Endothelial cell of umbilical vein (primary cell): Measurements from ENCODE around the gene SLC9A9. TPM values are rescaled to one million over a fixed set of nuclear protein-coding genes. Genes with fewer than 3 reads are reported as not detected.

Experiments
- BruUV-seq: library from RNA; stranded (reverse); fragments of 400-500 nt; replicated peaks from 2 replicates; lab custom pipeline; 2021; lab: Mats Ljungman, UMichigan
- CTCF ChIA-PET: fragments of 300-600, 350-600 bp; sonication (Branson Sonifier 250); formaldehyde crosslinking; loops from one replicate; lab custom pipeline; 2021; ENCODE audit warnings: antibody characterized with exemption, inconsistent platforms; lab: Charles Lee
- POLR2A ChIA-PET: fragments of 300-600, 350-600 bp; sonication (Branson Sonifier 250); formaldehyde crosslinking; loops from one replicate; lab custom pipeline; 2021; ENCODE audit warnings: antibody characterized with exemption, inconsistent platforms; lab: Charles Lee
- DNase-seq: peaks from one replicate; pipeline ENCODE4 v3.0.0-alpha.2; 2011; ENCODE audit warnings: low read depth, low spot score
- FAIRE-seq: peaks from 2 replicates; lab custom pipeline; 2011; peaks lifted over from hg19 to GRCh38; lab: Jason Lieb, UNC
- H2AFZ ChIP-seq: 2 replicates; pipeline ENCODE4 v1.6.0; 2012; ENCODE audit warnings: low read depth, low read length, control low read depth, inconsistent platforms
- H3K27ac ChIP-seq: 2 replicates; pipeline ENCODE4 v1.5.1; 2011; ENCODE audit warnings: low read depth, mild to moderate bottlenecking, control low read depth, low read length, moderate library complexity; ENCODE audit not compliant: insufficient read depth
- H3K27me3 ChIP-seq, 2 experiments: 2 replicates each; pipeline versions ENCODE4 v1.6.0 to v1.6.1; 2011; ENCODE audit warnings: low read length in 2 of 2, mixed read lengths in 1 of 2; ENCODE audit not compliant: control insufficient read depth in 2 of 2, insufficient read depth in 2 of 2
- H3K36me3 ChIP-seq, 2 experiments: 2 replicates in 1 of 2; 3 replicates in 1 of 2; pipeline ENCODE4 v1.5.1; 2011; ENCODE audit warnings: low read length in 2 of 2, mild to moderate bottlenecking in 1 of 2, moderate library complexity in 1 of 2; ENCODE audit not compliant: control insufficient read depth in 2 of 2, insufficient read depth in 2 of 2; ENCODE audit errors: extremely low read depth in 1 of 2
- H3K4me1 ChIP-seq: 3 replicates; pipeline ENCODE4 v1.5.1; 2011; ENCODE audit warnings: mild to moderate bottlenecking, low read length; ENCODE audit not compliant: control insufficient read depth, insufficient read depth; ENCODE audit errors: extremely low read depth
- H3K4me2 ChIP-seq: 2 replicates; pipeline ENCODE4 v1.6.1; 2011; ENCODE audit warnings: low read length, control low read depth, mixed read lengths; ENCODE audit not compliant: insufficient read depth
- H3K4me3 ChIP-seq, 3 experiments: fragments of 200-600 bp in 1 of 3; sonication (generic), shearing (Covaris generic) in 1 of 3; replicated peaks in 1 of 3; 2 replicates each; pipeline ENCODE4 v1.5.1; 2011 to 2016; ENCODE audit warnings: control low read depth in 3 of 3, low read length in 3 of 3, mild to moderate bottlenecking in 2 of 3, inconsistent platforms in 1 of 3, low read depth in 1 of 3, moderate library complexity in 1 of 3; ENCODE audit not compliant: insufficient read depth in 1 of 3
- H3K79me2 ChIP-seq: 2 replicates; pipeline ENCODE4 v1.6.0; 2012; ENCODE audit warnings: low read length, inconsistent platforms; ENCODE audit not compliant: control insufficient read depth, insufficient read depth
- H3K9ac ChIP-seq: replicated peaks from 2 replicates; pipeline ENCODE3; 2011; ENCODE audit warnings: low read length, control low read depth; ENCODE audit not compliant: insufficient read depth; ENCODE audit errors: extremely low read depth
- H3K9me1 ChIP-seq: replicated peaks from 3 replicates; pipeline ENCODE4 v1.6.0; 2011; ENCODE audit warnings: mild to moderate bottlenecking, low read length; ENCODE audit not compliant: control insufficient read depth, insufficient read depth; ENCODE audit errors: extremely low read depth
- H3K9me3 ChIP-seq: replicated peaks from 2 replicates; pipeline ENCODE4 v1.5.1; 2012; ENCODE audit warnings: low read length, inconsistent platforms; ENCODE audit not compliant: control insufficient read depth, insufficient read depth
- H4K20me1 ChIP-seq: replicated peaks from 2 replicates; pipeline ENCODE3; 2011; ENCODE audit warnings: mild to moderate bottlenecking, low read length; ENCODE audit not compliant: control insufficient read depth, insufficient read depth; ENCODE audit errors: extremely low read depth
- EZH2 ChIP-seq: IDR thresholded peaks from 2 replicates; pipeline ENCODE4 v1.6.1; 2012; ENCODE audit warnings: borderline replicate concordance, low read depth, mild to moderate bottlenecking, moderate library complexity, low read length, inconsistent platforms; ENCODE audit not compliant: severe bottlenecking
- FOS ChIP-seq: IDR thresholded peaks from 2 replicates; pipeline ENCODE4 v1.6.1; 2011; ENCODE audit warnings: mild to moderate bottlenecking, low read length, moderate library complexity, borderline replicate concordance; ENCODE audit not compliant: insufficient read depth
- GATA2 ChIP-seq: IDR thresholded peaks from 2 replicates; pipeline ENCODE4 v1.7.0; 2011; ENCODE audit warnings: low read depth, mild to moderate bottlenecking, moderate library complexity, mixed read lengths, low read length; ENCODE audit not compliant: insufficient read length, insufficient read depth
- JUN ChIP-seq: IDR thresholded peaks from 2 replicates; pipeline ENCODE4 v1.6.1; 2011; ENCODE audit warnings: borderline replicate concordance, low read depth; ENCODE audit not compliant: insufficient read length, insufficient read depth
- POLR2A ChIP-seq: IDR thresholded peaks from 2 replicates; pipeline ENCODE4 v1.6.1; 2012; ENCODE audit warnings: low read depth, mild to moderate bottlenecking, control low read depth, low read length
- POLR2AphosphoS5 ChIP-seq: IDR thresholded peaks from 2 replicates; pipeline ENCODE4 v1.6.1; 2012; ENCODE audit warnings: low read depth, mild to moderate bottlenecking, control low read depth, low read length, moderate library complexity; ENCODE audit not compliant: insufficient read depth
- dilution Hi-C: fragments of 300-500 bp; cut with MboI; formaldehyde crosslinking; loops from one replicate; pipeline ENCODE4 v1.15.0; 2019; ENCODE audit warnings: low sequenced_read_pairs; ENCODE audit not compliant: extremely low pct_ligation_motif_present
- intact Hi-C: fragments of 100-400 bp; cut with micrococcal nuclease; formaldehyde crosslinking; loops from one replicate; pipeline ENCODE4 v1.10.0; 2022
- polyA plus RNA-seq, 4 experiments: library from polyadenylated mRNA; depleted of rRNA in 3 of 4; stranded (reverse) in 3 of 4; unstranded in 1 of 4; fragments of >200 nt; gene quantifications; 2 replicates each; pipeline versions ENCODE4 v1.2.1 to v1.2.3, GENCODE V29; 2011 to 2012; ENCODE audit warnings: missing spikeins in 1 of 4
- total RNA-seq: library from RNA; stranded (reverse); gene quantifications from 2 replicates; pipeline ENCODE4 v1.2.3, GENCODE V29; 2021
- TF ChIP-seq, protein P1 (sequence below): IDR thresholded peaks from 2 replicates; pipeline ENCODE4 v1.6.1; 2011; ENCODE audit not compliant: insufficient read depth, insufficient read length
- TF ChIP-seq, protein P2 (sequence below), 2 donors: IDR thresholded peaks; 1 replicate in 1 of 2; 2 replicates in 1 of 2; pipeline ENCODE4 v1.5.1; 2011; ENCODE audit warnings: low read length in 2 of 2, mild to moderate bottlenecking in 2 of 2, moderate library complexity in 2 of 2, control low read depth in 1 of 2, inconsistent platforms in 1 of 2, low read depth in 1 of 2; ENCODE audit not compliant: insufficient read depth in 1 of 2; ENCODE audit errors: extremely low read depth in 1 of 2

SLC9A9 gene
- total and polyA plus RNA-seq, 2 donors (not counting 3 experiments of a cell fraction or from before 2014, with no cell fraction given), result 1.5 to 1.8 TPM

DNA sequence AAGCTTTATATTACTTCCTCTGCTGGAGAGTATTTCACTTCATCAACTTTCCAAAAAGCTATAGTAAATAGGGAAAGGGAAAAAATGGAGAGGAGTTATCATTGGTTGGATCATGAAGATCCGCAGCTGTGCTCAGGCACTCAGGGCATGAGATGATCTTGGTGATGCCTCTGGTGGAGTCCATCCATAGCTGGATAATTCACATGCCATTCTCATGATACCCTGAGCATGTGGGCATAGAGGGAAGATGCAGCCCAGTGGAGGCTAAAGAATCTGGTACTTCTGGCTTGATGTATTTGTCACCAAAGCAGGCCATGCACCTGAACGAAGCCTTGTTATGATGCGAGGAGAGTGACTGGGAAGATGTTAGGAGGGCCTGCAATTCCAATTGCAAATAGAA lies 578.5 kb downstream of the SLC9A9 start:
- dilution Hi-C loops, result no loop called here
- ChIA-PET CTCF (interaction anchor here (0.9 to 1.6 kb wide), 3 partner anchors 17 to 404 kb away, joined by 3 to 4 read pairs (median 3); no protein-coding TSS in a partner anchor), POLR2A (no interaction called here)
- FAIRE-seq (no peak), DNase-seq (no peak)
- Histone ChIP-seq H3K9me3 (no peaks in the 10 kb centered on the region), H4K20me1 (no peaks in the 10 kb centered on the region), H2AFZ (no peak overlapping the region), H3K27ac (no peak overlapping the region), H3K9me1 (no peaks in the 10 kb centered on the region), H3K4me1 (no peaks in the 10 kb centered on the region), H3K9ac (no peak overlapping the region), H3K79me2 (no peaks in the 10 kb centered on the region), H3K27me3 (no peaks in the 10 kb centered on the region), H3K36me3 (no peaks in the 10 kb centered on the region), H3K4me2 (no peak overlapping the region), H3K4me3 (no peak overlapping the region)
- no TSS peak for BruUV-seq
- intact Hi-C loops, result no loop called here
- TF ChIP-seq, protein P1, sequence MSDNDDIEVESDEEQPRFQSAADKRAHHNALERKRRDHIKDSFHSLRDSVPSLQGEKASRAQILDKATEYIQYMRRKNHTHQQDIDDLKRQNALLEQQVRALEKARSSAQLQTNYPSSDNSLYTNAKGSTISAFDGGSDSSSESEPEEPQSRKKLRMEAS, result no peak
- TF ChIP-seq POLR2AphosphoS5, result no peak
- TF ChIP-seq GATA2, result no peak
- TF ChIP-seq POLR2A, result no peak
- TF ChIP-seq FOS, result no peak
- TF ChIP-seq, protein P2, sequence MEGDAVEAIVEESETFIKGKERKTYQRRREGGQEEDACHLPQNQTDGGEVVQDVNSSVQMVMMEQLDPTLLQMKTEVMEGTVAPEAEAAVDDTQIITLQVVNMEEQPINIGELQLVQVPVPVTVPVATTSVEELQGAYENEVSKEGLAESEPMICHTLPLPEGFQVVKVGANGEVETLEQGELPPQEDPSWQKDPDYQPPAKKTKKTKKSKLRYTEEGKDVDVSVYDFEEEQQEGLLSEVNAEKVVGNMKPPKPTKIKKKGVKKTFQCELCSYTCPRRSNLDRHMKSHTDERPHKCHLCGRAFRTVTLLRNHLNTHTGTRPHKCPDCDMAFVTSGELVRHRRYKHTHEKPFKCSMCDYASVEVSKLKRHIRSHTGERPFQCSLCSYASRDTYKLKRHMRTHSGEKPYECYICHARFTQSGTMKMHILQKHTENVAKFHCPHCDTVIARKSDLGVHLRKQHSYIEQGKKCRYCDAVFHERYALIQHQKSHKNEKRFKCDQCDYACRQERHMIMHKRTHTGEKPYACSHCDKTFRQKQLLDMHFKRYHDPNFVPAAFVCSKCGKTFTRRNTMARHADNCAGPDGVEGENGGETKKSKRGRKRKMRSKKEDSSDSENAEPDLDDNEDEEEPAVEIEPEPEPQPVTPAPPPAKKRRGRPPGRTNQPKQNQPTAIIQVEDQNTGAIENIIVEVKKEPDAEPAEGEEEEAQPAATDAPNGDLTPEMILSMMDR (IDR thresholded peaks at IDR 0.05; ENCODE audit: extremely low read depth in 1 of 2, insufficient read depth in 1 of 2, low read depth in 1 of 2, low read length in 2 of 2), result no peak
- TF ChIP-seq EZH2, result no peak
- TF ChIP-seq JUN, result no peak
